Measurements from ENCODE around the gene CHAC2.
"Not testable (repeated sequence)": the region's sequence is repeated elsewhere in the genome, so short reads cannot be mapped to it uniquely, and the experiment has no call there.

The CHAC2 gene

GRCh38 chr2:53819634-53820033 lies 52.0 kb downstream of the CHAC2 start:
- in situ Hi-C loops (cut with HindIII; ENCODE audit: low pct_ligation_motif_present, low pct_unique_long_range_greater_than_20kb, low sequenced_read_pairs), result no loop called here
- DNase-seq, result no peak

GRCh38 chr2:53820048-53820447 lies 52.4 kb downstream of the CHAC2 start:
- in situ Hi-C loops (cut with HindIII; ENCODE audit: low pct_ligation_motif_present, low pct_unique_long_range_greater_than_20kb, low sequenced_read_pairs), result no loop called here

GRCh38 chr2:53820711-53821110 lies 53.1 kb downstream of the CHAC2 start:
- DNase-seq, result no peak
- in situ Hi-C loops (cut with HindIII; ENCODE audit: low pct_ligation_motif_present, low pct_unique_long_range_greater_than_20kb, low sequenced_read_pairs), result no loop called here

More at GRCh38 chr2:53820048-53820447, 52.4 kb downstream of the CHAC2 start:
- no peak for DNase-seq

GRCh38 chr2:53821810-53822209 lies 54.2 kb downstream of the CHAC2 start:
- in situ Hi-C loops (cut with HindIII; ENCODE audit: low pct_ligation_motif_present, low pct_unique_long_range_greater_than_20kb, low sequenced_read_pairs), result no loop called here
- no peak for DNase-seq

- in situ Hi-C loops (cut with HindIII; ENCODE audit: low pct_ligation_motif_present, low pct_unique_long_range_greater_than_20kb, low sequenced_read_pairs), result not testable (repeated sequence)
Observed at GRCh38 chr2:53823639-53824038, 56.0 kb downstream of the CHAC2 start.

More at GRCh38 chr2:53823639-53824038, 56.0 kb downstream of the CHAC2 start:
- DNase-seq, result peak; percentile 19

All from ACHN (cell line).